ENCODE results near the gene VSTM2L. TPM values are rescaled to one million over a fixed set of nuclear protein-coding genes. Genes with fewer than 3 reads are reported as not detected.
"Not testable (repeated sequence)": the region's sequence is repeated elsewhere in the genome, so short reads cannot be mapped to it uniquely, and the experiment has no call there.

Gene VSTM2L
- 1.6 TPM for total RNA-seq

DNA sequence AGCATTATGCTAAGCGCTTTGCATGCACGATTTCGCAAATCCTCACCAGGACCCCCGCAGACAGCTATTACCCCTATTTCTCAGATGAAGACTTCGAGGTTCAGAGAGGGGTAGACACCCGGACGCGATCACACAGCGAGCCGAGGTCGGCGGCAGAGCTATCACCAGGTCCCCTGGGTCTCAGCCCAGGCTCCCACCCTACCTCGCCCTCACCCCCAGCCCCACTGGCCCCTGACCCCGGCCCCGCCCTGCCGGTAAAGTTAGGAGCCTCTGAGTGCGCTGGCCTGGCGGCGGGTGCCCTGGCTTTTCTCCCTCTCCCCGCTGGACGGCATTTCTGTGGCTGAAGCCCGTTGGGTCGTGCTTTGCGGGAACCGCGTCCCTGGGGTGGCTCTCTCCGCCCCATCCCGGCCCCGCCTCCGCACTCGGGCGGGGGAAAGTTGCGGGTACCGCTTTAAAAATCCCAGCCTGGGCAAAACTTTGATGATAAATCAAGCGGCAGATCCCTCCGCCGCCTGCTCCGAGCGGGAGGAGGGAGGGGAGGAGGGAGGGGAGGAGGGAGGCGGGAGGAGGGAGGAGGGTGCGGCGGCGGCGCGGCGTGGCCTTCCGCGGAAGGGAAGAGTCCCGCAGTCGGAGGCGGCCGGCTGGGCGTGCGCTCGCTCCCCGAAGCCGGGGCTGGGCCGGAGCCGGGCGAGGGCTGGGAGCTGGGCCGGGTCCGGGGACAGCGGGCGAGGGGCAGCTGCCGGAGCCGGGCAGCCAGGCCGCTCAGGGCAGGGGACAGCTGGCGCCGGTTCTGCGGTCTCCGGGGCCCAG is at the start of gene VSTM2L:
Gene VSTM2L (plus strand): TSS at position 624 of the 810 bp plus-strand sequence. CDS start 224 bp downstream, outside the sequence.
- intact Hi-C loops (cut with DNase I), result no loop called here
- no peak for ATAC-seq
- no peak for DNase-seq (ENCODE audit: low spot score)

GRCh38 chr20:37853823-37854375 is 49.0 kb upstream of the VSTM2L start:
- ATAC-seq (no peak), DNase-seq (ENCODE audit: low spot score) (no peak)
- intact Hi-C loops (cut with DNase I), result no loop called here

GRCh38 chr20:37856034-37856433 is 46.9 kb upstream of the VSTM2L start:
- intact Hi-C loops (cut with DNase I); DNase-seq (ENCODE audit: low spot score); ATAC-seq: not testable (repeated sequence)

DNA sequence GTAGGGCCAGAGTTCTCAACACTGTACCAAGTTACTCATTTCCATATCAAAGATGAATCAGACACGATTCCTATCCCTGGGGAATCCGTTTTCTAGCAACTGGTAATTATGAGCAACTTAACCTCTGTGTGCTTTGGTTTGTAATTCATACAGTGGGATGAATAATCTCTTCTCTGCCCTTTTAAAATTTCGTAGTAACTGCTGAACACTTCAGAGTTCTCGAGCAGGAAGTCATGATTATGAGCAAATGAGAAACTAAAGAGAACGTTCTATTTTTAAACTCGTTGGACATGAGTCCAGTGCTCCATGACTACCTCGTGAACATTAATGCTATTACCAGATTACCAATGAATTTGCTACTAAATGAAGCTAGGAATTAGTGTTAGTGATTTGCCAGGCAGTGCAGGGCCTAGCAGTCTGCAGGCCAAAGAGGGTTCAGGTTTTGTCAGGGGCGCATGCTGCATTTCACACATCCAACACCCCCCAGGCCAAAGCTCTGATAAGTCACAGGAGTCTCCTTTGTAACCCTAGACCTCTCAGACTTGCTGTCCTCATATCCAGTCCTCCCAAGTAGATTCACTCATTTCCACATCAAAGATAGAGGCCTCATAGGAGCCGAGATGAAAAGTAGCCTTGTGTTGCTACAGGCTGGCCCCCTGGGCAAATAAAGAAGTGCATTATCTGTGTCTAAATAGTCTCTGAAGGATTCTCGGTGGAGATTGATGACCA is 45.8 kb upstream of the VSTM2L start:
- ATAC-seq (no peak), DNase-seq (ENCODE audit: low spot score) (no peak)
- intact Hi-C loops (cut with DNase I), result no loop called here

GRCh38 chr20:37859406-37860171 is 43.3 kb upstream of the VSTM2L start:
- intact Hi-C loops (cut with DNase I), result no loop called here
- ATAC-seq, result no peak
- DNase-seq (ENCODE audit: low spot score), result peak; percentile 27

DNA sequence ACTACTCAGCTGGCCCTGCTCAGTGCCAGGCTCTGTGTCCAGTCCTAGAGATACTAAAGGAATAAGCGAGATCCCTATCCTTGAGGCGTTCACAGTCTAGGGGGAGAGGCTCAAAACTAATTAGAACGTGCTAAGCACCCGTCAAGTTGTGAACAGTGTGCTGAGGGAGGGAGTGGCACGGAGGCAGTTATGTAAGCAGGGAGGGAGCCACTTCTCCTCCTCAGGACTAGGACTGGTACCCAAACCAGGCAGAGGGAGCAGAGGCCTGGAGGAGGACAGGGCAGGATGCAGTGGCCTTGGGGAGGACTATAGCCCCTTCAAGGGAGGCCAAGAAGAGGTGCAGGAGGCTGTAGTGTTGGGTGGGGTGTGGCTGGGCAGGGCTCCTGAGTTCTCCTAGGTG is 39.6 kb upstream of the VSTM2L start:
- intact Hi-C loops (cut with DNase I), result no loop called here
- ATAC-seq (no peak), DNase-seq (ENCODE audit: low spot score) (peak; percentile 23)

DNA sequence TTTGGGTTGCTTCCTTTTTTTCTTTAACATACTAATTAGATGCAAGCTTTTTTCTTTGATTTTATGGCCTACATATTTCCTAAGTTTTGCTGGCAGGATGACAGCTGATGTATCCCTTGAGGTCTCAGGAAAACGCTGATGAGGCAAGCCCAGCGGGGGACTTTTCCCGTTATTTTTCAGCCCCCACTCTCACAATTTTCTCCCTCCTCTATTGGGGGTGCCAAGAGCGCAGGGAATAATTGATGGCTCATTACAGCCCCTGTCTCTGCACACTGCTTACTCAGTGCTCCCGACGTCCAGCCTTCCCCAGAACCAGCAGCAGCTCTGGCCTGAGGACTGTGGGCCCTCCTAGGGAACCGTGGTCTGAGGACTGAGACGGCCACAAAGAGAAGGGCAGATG is 38.6 kb upstream of the VSTM2L start:
- DNase-seq (ENCODE audit: low spot score) (peak; percentile 25), ATAC-seq (no peak)
- intact Hi-C loops (cut with DNase I), result no loop called here

DNA sequence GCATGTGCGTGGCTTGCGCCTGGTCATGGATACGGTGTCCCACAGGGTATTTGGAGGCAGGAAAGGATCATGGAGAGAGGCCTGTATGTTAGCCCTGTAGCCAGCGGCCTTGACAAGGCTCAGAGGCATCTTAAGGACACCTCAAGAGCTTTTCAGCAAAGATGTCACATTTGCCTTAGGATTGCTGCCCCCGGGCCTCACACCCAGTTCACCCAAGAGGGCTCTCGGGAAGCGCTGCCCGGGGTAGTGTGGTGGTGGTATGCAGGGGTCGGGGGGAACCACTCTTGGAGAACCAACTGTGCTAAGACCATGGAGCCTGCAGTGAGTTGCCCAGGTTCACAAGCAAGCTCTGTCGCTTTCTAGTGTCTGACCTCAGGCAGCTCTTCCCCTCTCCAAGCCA is 36.9 kb upstream of the VSTM2L start:
- ATAC-seq (no peak), DNase-seq (ENCODE audit: low spot score) (no peak)

DNA sequence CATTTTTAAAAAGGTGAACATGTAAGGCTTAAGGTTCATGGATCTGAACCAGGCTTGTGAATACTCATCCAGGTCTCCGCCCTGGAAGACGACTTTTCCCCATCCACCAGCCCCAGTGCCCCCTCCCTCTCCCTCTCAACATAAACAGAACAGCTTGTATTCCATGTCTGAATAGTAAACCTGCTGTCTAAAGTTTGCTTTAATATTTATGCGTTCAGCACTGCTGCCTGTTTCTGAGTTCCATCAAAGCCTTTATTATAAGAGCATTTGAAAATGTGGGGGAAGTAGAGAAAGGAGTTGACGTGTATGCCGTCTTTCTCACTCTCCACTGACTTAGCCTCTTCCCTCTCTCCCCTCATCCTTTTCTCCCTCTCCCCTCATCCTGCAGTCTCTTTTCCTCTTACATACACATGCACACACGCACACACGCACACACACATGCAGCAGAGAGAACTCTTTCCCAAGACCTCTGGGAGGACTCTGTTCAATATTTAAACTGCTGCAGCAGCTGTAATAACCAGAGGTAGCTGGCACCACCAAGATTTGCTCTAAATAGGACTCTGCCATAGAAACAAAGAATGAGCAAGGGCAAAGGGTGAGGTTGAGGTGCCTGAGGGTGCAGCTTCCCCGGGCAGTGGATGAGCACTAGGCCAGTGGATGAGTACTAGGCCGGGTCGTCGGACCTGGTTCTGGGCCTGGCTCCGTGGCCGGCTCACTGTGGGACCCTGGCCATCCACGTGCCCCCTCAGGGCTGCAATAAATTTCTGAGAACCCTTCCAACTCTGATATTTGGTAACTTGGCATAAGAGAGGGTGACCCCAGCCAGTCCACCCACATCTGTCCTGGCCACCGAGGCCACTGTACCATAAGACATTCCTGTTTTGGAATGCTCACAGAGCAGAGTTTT is 35.4 kb upstream of the VSTM2L start:
- intact Hi-C loops (cut with DNase I), result no loop called here
- DNase-seq (ENCODE audit: low spot score), result no peak
- ATAC-seq, result no peak

More for the DNA sequence above, 36.9 kb upstream of the VSTM2L start:
- intact Hi-C loops (cut with DNase I), result no loop called here

GRCh38 chr20:37868851-37869333 is 34.0 kb upstream of the VSTM2L start:
- DNase-seq (ENCODE audit: low spot score) (no peak), ATAC-seq (no peak)
- intact Hi-C loops (cut with DNase I), result no loop called here

DNA sequence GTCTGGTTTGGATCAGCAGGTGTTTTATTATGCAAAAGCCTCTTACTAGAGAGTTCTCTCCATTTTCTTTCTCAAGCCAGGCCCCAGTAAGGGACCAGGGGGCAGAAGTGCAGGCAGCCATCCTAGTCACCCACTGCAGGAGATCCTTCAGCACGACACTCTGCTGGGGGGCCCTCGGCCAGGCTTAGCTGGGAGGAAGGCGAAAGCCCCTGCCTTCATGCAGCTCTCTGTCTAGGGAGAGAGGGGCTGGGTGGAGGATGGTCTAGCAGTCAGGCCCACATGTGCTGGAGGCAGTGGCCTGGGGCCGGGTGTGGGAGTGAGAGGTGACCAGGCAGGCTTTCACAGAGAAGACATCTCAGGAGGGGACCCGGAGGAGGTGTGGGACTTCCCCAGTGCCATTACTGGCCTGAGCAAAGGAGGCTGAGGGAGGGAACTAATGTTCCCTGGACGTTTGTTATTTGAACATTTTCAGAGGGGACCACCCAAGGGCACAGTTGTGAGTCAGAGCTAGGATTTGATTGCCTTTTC is 33.5 kb upstream of the VSTM2L start:
- ATAC-seq, result no peak
- DNase-seq (ENCODE audit: low spot score), result no peak
- intact Hi-C loops (cut with DNase I), result no loop called here

DNA sequence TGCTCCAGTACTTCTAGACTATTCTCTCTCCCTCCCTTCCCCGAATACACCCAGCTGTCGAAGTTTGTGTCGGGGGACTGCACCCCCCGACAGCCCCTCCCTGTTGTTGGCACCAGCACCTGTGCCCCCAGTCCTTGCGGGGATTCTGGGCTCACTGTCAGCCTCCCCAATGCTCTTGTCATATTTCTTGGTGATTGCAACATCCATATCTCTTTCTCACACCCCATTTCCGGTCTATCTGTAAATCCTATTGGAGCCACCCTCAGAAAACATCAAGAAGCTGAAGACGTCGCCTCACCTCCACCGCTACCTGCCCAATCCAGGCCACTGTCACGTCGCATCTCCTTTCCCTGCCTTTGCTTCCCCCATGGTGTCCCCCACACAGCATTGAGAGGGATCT is 32.6 kb upstream of the VSTM2L start:
- intact Hi-C loops (cut with DNase I), result no loop called here
- ATAC-seq (no peak), DNase-seq (ENCODE audit: low spot score) (no peak)

DNA sequence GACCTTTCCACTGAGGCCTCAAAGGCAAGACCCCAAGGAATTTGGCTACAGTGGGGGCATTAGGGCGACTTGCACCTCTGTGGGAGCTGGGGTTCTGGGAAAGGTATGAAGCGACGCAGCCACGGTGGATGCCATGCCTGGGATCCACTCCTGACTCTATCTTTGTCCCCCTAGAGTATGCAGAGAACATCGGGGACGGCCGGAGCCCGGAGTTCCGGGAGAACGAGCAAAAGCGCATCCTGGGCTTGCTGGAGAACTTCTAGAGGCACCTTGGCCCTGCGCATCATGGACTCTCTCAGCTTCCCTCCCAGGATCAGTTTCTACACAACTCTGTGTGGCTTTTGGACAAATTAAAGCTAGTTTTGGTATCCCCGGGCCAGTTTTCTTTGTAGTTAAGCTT is 31.2 kb upstream of the VSTM2L start:
- DNase-seq (ENCODE audit: low spot score) (no peak), ATAC-seq (no peak)
- intact Hi-C loops (cut with DNase I), result no loop called here

GRCh38 chr20:37872161-37872560 is 30.8 kb upstream of the VSTM2L start:
- no peak for ATAC-seq
- intact Hi-C loops (cut with DNase I), result no loop called here
- no peak for DNase-seq (ENCODE audit: low spot score)

DNA sequence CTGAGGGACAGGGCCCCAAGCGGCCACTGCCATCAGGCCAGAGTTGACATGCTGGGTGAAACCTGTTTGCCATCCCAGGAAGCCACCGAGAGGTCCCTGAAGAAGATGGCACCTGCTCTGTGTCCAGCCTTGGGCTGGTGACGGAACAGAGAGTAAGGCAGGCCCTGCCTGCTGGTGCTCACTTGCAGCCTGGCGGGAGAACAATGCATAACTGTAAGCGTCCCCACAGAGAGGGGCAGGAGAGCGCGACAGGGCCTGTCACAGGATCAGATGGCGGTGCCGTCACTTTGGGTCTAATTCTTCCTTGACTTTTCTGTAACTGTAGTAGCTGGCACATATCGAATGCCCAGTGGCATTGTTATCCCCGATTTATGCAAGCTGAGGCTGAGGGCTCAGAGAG is 29.0 kb upstream of the VSTM2L start:
- DNase-seq (ENCODE audit: low spot score), result no peak
- no peak for ATAC-seq
- intact Hi-C loops (cut with DNase I), result no loop called here

GRCh38 chr20:37875460-37876175 is 27.3 kb upstream of the VSTM2L start:
- ATAC-seq (no peak), DNase-seq (ENCODE audit: low spot score) (no peak)
- intact Hi-C loops (cut with DNase I), result no loop called here

- intact Hi-C loops (cut with DNase I), result no loop called here
- ATAC-seq, result no peak
Measured at GRCh38 chr20:37876863-37877262, 26.1 kb upstream of the VSTM2L start.

More at GRCh38 chr20:37876863-37877262, 26.1 kb upstream of the VSTM2L start:
- DNase-seq (ENCODE audit: low spot score), result no peak
